ENCODE results near the gene AQP5. TPM values are rescaled to one million over a fixed set of nuclear protein-coding genes. Genes with fewer than 3 reads are reported as not detected.
A peak's percentile ranks its signal among the peaks of the same experiment; 100 is the strongest.

Gene AQP5
- total and polyA plus RNA-seq, 2 of the 8 experiments (the other 6 are each of a cell fraction or from before 2014, with no cell fraction given) = 2.5 to 3.2 TPM

GRCh38 chr12:49974677-49975317 is 13.1 kb downstream of the AQP5 start:
- Histone ChIP-seq H2BK120ac (replicated peaks; ENCODE audit: low read depth, low read length) (no peak overlapping the region), H3K27ac (ENCODE audit: low read depth, low read length) (no peak overlapping the region), H2AFZ (ENCODE audit: low read length) (no peak overlapping the region), H2BK12ac (ENCODE audit: low read depth, low read length) (no peak overlapping the region), H2BK20ac (ENCODE audit: low read length) (no peak overlapping the region), H3K36me3 (ENCODE audit: control insufficient read depth in 2 of 4, insufficient read depth in 4 of 4, low read length in 3 of 4) (no peaks in the 10 kb centered on the region), H4K91ac (replicated peaks; ENCODE audit: insufficient read length, low read length) (no peak overlapping the region), H2BK5ac (ENCODE audit: low read depth, low read length) (no peak overlapping the region), H3K14ac (ENCODE audit: insufficient read length) (no peak overlapping the region), H3K79me1 (ENCODE audit: low read depth, low read length) (no peaks in the 10 kb centered on the region), H4K20me1 (replicated peaks in 1 of 2; ENCODE audit: control insufficient read depth in 1 of 2, insufficient read depth in 2 of 2, low read length in 2 of 2) (no peaks in the 10 kb centered on the region), H3K4me2 (ENCODE audit: insufficient read depth in 1 of 2, low read depth in 2 of 2, low read length in 2 of 2) (no peak overlapping the region), H3K9me3 (ENCODE audit: insufficient read depth in 2 of 2, low read depth in 1 of 2, low read length in 1 of 2) (no peaks in the 10 kb centered on the region), H3K23ac (ENCODE audit: insufficient read length) (no peak overlapping the region), H3K4me1 (replicated peaks in 1 of 4; ENCODE audit: control insufficient read depth in 3 of 4, insufficient read depth in 4 of 4, low read length in 3 of 4) (peaks cover 0 to 9% (median 3%) of the 10 kb centered on the region in 4 experiments; a peak in 4 of 7 replicates), H3K4me3 (ENCODE audit: extremely low read depth in 1 of 4, insufficient read depth in 2 of 4, low read depth in 3 of 4, low read length in 4 of 4) (no peak overlapping the region), H3K18ac (ENCODE audit: extremely low read depth, low read length) (no peak overlapping the region; the same call in 1 of the 2 replicates), H3K9ac (replicated peaks in 1 of 4; ENCODE audit: extremely low read depth in 1 of 4, low read depth in 3 of 4, low read length in 3 of 4) (no peak overlapping the region), H4K5ac (ENCODE audit: insufficient read length, low read depth, low read length) (no peak overlapping the region), H3K27me3 (replicated peaks in 1 of 4; ENCODE audit: control insufficient read depth in 3 of 4, extremely low read depth in 1 of 4, insufficient read depth in 3 of 4, low read length in 3 of 4) (peaks cover 0 to 2% (median 1%) of the 10 kb centered on the region in 4 experiments; a peak in 2 of 7 replicates), H3K79me2 (ENCODE audit: control insufficient read depth in 1 of 2, insufficient read depth in 2 of 2, low read length in 2 of 2) (no peaks in the 10 kb centered on the region), H3K23me2 (ENCODE audit: low read depth, low read length) (no peaks in the 10 kb centered on the region), H3K4ac (replicated peaks; ENCODE audit: insufficient read length, low read depth, low read length) (no peak overlapping the region), H2AK5ac (ENCODE audit: low read depth, low read length) (no peak overlapping the region), H4K8ac (ENCODE audit: extremely low read depth, insufficient read depth, low read length) (peak overlapping the region; percentile 16; the same call in 1 of the 2 replicates), H3K56ac (replicated peaks; ENCODE audit: insufficient read length, low read depth, low read length) (no peak overlapping the region), H2BK15ac (ENCODE audit: low read length) (0 out of 2 replicates have a peak overlapping the region, but pooled peaks have one; percentile 72)
- FAIRE-seq = no peak
- ChIA-PET POLR2A (ENCODE audit: partially characterized antibody) (no interaction called here), CTCF (ENCODE audit: partially characterized antibody) (interaction anchor here (0.9 to 23.0 kb wide), 15 partner anchors 5 to 201 kb away, joined by 3 to 420 read pairs (median 4); partner anchors contain the start of genes AQP5, AQP6 and ASIC1)
- no peak for DNase-seq (ENCODE audit: low read depth in 1 of 2, low spot score in 2 of 2)
- WGBS, 2 experiments (ENCODE audit: extremely low coverage in 1 of 2, insufficient coverage in 1 of 2, insufficient read length in 1 of 2, insufficient replicate concordance in 2 of 2, low coverage in 1 of 2, low lambda C conversion rate in 2 of 2, missing lambda C conversion rate in 1 of 2) = 89% methylated on average over 8 of the region's 8 CpGs; no CpG with 5 or more reads in 1 of the 2 experiments
- TF ChIP-seq RXRA (IDR thresholded peaks at IDR 0.05; ENCODE audit: insufficient read depth, low read depth, low read length) = no peak

All from H1 (cell line).